ENCODE data around the gene TMBIM6.

Gene TMBIM6

DNA sequence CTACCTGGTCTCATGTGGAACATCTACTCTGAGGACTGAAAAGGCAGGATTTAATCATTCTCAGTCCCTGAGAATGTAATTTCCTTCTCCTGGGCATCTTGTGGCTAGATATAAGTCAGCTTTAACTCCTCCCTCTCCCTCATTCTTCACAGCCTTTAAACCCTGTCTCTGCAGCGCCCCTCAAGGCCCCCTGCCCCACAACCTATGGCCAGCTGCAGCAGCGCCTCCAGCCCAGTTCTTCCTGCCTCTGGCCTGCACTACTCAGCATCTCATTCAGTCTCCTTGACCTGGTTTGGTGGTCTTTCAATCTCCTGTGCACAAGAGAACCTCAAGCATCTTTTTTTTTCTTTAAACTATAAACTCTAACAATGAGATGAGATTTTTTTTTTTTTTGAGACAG is 57.6 kb downstream of the TMBIM6 start:
- DNase-seq, result no peak

GRCh38 chr12:49800421-49801140 is 59.2 kb downstream of the TMBIM6 start:
- DNase-seq, result no peak

- no peak for DNase-seq
These were observed 60.0 kb downstream of the TMBIM6 start for GRCh38 chr12:49801141-49802063.

GRCh38 chr12:49803693-49804450 is 62.5 kb downstream of the TMBIM6 start:
- no peak for DNase-seq

DNA sequence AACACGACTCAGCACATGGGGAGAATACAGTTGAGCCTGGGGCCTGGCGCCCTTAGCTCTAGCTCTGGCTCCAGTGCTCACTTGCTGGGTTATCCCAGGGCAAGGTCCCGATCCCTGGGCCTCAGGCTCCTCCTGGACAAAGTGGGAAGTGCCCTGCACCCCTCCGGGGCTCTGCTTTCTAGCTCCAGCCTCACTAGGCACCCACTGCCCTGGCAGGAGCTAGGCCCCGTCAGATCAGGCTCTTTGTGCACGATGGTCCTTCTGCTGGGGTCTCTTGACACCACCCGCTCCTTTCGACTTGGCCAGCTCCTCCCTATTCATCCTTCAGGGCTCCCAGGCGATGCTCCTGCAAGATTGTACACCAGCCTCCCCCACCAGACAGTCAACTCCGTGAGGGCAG is 63.5 kb downstream of the TMBIM6 start:
- no peak for DNase-seq

GRCh38 chr12:49805409-49805808 is 64.1 kb downstream of the TMBIM6 start:
- DNase-seq, result no peak

DNA sequence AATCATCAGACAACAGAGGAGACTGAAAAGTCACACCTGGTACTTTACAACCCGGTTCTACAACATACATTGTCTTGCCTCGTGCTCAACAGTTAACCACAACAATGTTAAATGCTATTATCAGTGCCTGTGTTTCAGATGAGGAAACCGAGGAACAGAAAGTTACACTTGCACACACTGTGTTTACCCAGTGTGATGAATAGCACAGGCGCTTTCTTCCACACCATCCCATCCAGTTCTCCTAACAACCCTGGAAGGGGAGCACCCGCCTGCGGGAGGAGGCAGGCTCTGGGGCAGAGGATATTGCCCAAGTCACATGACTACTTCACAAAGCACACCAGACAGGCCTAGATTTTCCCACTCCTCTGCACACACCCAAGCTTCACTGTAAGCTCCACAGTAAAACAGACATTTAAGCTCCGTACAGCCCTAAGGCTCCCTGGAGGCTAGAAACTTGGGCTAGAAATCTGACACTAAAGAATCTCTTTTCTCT is 65.0 kb downstream of the TMBIM6 start:
- no peak for DNase-seq

GRCh38 chr12:49806877-49807276 is 65.5 kb downstream of the TMBIM6 start:
- DNase-seq, result no peak

DNA sequence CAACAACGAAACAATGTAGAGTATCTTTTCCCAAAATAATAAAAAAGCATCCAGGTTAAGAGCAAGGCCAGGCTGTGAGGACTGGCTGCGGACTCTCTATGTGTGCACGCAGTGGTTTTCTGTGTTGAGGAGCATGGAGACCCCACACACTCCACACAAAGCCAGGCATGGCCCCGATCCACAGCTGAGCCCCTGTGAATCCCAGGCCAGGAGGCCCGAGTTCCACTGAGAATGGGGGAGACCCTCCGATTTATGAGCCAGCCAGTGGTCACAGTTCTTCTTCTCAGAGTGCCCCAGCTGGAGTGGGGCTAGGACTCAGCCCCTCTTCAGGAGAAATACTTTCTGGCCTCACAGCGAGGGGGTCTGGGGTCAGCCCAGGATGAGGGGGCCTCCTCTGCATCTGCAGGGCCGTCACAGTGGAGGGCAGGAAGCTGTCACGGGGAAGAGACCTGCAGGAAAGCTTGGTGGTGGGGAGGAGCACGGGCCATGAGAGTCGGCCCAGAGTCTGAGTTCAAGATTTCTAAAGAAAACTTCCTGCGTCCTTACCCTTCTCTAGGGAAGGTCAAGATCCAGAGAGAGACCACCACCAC is 66.7 kb downstream of the TMBIM6 start:
- DNase-seq, result no peak

GRCh38 chr12:49808686-49809380 is 67.5 kb downstream of the TMBIM6 start:
- DNase-seq, result no peak

DNA sequence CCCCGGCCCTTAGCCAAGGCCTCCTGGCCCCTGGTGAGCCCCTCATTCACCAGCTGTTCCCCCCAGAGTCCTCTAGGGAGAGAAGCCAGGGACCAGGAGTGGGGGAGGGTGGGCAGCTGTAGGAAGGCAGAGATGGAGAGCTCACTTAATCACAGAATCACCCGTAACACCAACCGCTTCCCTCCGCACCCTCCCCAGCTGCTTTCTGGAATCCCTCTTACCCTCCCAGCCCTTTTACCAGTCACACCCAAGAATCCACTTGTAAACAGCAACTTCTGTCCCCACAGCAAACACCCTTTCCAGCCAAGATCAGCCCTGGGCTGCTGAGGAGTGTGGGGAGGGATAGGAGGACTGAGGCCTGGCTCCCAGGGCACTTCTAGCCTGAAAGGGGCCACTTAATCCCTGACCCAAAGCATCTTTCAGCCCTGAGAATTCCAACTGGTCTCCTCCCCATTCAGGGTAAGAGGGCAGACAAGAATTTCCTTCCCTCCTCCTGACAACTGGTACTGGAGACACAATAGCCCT is 68.1 kb downstream of the TMBIM6 start:
- no peak for DNase-seq

DNA sequence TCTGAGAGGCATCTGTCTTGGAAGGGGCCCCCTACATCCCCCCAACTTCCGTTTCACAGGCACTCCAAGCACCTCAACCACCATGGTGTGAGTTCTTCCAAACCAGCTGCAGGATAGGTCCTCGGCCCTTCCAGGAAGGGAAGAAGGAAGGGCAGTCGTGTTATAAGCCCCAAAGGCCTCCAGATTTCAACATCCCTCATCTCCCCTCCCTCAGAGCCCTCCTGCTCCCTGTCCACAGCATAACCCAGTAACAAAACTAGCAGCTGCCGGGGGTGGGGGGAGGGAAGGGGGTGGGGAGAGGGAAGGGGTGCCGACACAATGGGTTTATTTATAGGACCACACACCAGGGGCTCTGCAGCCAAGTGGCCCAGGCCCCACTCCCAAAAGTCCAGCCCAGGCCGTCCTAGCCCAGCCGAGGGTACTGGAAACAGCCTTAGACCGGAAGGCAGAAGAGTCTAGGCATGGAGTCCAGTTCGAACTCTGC is 68.6 kb downstream of the TMBIM6 start:
- no peak for DNase-seq

DNA sequence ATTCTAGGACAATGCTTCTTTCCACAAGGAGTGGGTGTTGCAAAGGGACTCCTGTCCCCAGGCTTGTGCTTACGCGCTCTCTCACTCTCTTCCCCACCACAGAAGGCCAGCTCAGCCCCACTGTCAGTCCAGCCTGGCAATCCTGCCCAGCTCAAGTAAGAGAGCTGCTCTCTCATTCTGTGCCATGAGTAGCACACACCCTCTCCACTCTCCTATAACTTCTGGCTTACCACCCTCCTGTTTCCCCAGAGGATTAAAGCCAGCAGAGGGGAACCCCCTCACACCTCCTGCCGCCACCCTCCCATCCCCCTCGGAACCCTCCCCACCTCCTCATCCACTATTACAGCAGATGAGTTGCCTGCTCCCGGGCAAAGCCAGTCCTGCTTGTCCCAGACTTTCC is 69.8 kb downstream of the TMBIM6 start:
- no peak for DNase-seq

GRCh38 chr12:49811961-49812401 is 70.6 kb downstream of the TMBIM6 start:
- DNase-seq, result no peak

DNA sequence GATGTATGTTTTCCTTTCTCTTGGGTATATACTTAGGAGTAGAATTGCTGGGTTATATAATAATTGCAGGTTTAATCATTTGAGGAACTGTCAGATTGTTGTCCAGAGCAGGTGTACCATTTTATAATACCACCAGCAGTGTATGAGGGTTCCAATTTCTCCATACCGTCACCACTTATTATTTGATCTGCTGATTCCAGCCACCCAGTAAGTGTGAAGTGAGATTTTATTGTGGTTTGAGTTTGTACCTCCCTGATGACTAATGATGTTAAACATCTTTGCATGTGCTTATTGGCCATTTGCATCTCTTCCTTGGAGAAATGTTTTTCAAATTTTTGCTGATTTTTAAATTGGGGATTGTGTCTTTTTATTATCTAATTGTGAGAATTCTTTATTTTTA is 71.8 kb downstream of the TMBIM6 start:
- DNase-seq, result no peak

Measured in NCI-H2029 (cell line).